ENCODE measurements around the gene NCAPD3. TPM values are rescaled to one million over a fixed set of nuclear protein-coding genes. Genes with fewer than 3 reads are reported as not detected.

The NCAPD3 gene
- total and polyA plus RNA-seq, 2 donors from 2014 or later, result 3.7 to 21.3 TPM

GRCh38 chr11:134125507-134125906 is 98.3 kb downstream of the NCAPD3 start:
- Histone ChIP-seq H3K27me3 (ENCODE audit: control insufficient read depth, insufficient read depth, low read length) (no peaks in the 10 kb centered on the region), H3K27ac (ENCODE audit: low read depth in 2 of 2, low read length in 2 of 2) (peak overlapping the region in 1 of 2 donors; percentile 16), H3K4me3 (ENCODE audit: low read length in 3 of 3) (peak overlapping the region in 1 of 3 donors; percentile 50), H3K9ac (ENCODE audit: low read length in 3 of 3) (no peak overlapping the region), H3K36me3 (ENCODE audit: control insufficient read depth in 2 of 3, insufficient read depth in 3 of 3, low read length in 3 of 3) (no peaks in the 10 kb centered on the region), H3K9me3 (ENCODE audit: control insufficient read depth in 2 of 3, insufficient read depth in 1 of 3, low read length in 3 of 3) (no peaks in the 10 kb centered on the region), H3K4me1 (ENCODE audit: control insufficient read depth in 2 of 3, insufficient read depth in 2 of 3, low read depth in 1 of 3, low read length in 3 of 3) (peaks cover 0 to 5% (median 0%) of the 10 kb centered on the region in 3 donors)
- DNase-seq (no peak), FAIRE-seq (no peak)
- TF ChIP-seq CTCF (IDR thresholded peaks at IDR 0.05; ENCODE audit: borderline replicate concordance, extremely low read depth, insufficient read depth), result no peak
- intact Hi-C loops (cut with DNase I), result no loop called here

- no peaks in the 10 kb centered on the region for H3K36me3 ChIP-seq (ENCODE audit: control insufficient read depth in 2 of 3, insufficient read depth in 3 of 3, low read length in 3 of 3)
- no peaks in the 10 kb centered on the region for H3K27me3 ChIP-seq (ENCODE audit: control insufficient read depth, insufficient read depth, low read length)
- FAIRE-seq (no peak), DNase-seq (peak; percentile 59 to 83 (median 76))
- peaks cover 0 to 5% (median 0%) of the 10 kb centered on the region in 3 donors for H3K4me1 ChIP-seq (ENCODE audit: control insufficient read depth in 2 of 3, insufficient read depth in 2 of 3, low read depth in 1 of 3, low read length in 3 of 3)
- peak overlapping the region; percentile 37 to 41 for H3K27ac ChIP-seq (ENCODE audit: low read depth in 2 of 2, low read length in 2 of 2)
- no peak for TF ChIP-seq CTCF (IDR thresholded peaks at IDR 0.05; ENCODE audit: borderline replicate concordance, extremely low read depth, insufficient read depth)
- peak overlapping the region in 2 of 3 donors; percentile 44 to 50 for H3K4me3 ChIP-seq (ENCODE audit: low read length in 3 of 3)
- H3K9ac ChIP-seq (ENCODE audit: low read length in 3 of 3), result no peak overlapping the region
- H3K9me3 ChIP-seq (ENCODE audit: control insufficient read depth in 2 of 3, insufficient read depth in 1 of 3, low read length in 3 of 3), result no peaks in the 10 kb centered on the region
- intact Hi-C loops (cut with DNase I), result no loop called here
Measured at GRCh38 chr11:134124660-134125451, 98.9 kb downstream of the NCAPD3 start.

GRCh38 chr11:134120921-134121526 is 102.7 kb downstream of the NCAPD3 start:
- Histone ChIP-seq H3K4me1 (ENCODE audit: control insufficient read depth in 2 of 3, insufficient read depth in 2 of 3, low read depth in 1 of 3, low read length in 3 of 3) (peaks cover 0 to 9% (median 0%) of the 10 kb centered on the region in 3 donors), H3K27ac (ENCODE audit: low read depth in 2 of 2, low read length in 2 of 2) (peak overlapping the region; percentile 51 to 89), H3K4me3 (ENCODE audit: low read length in 3 of 3) (peak overlapping the region in 1 of 3 donors; percentile 19), H3K9me3 (ENCODE audit: control insufficient read depth in 2 of 3, insufficient read depth in 1 of 3, low read length in 3 of 3) (no peaks in the 10 kb centered on the region), H3K36me3 (ENCODE audit: control insufficient read depth in 2 of 3, insufficient read depth in 3 of 3, low read length in 3 of 3) (no peaks in the 10 kb centered on the region), H3K27me3 (ENCODE audit: control insufficient read depth, insufficient read depth, low read length) (no peaks in the 10 kb centered on the region), H3K9ac (ENCODE audit: low read length in 3 of 3) (peak overlapping the region in 1 of 3 donors; percentile 56)
- TF ChIP-seq CTCF (IDR thresholded peaks at IDR 0.05; ENCODE audit: borderline replicate concordance, extremely low read depth, insufficient read depth), result no peak
- intact Hi-C loops (cut with DNase I), result no loop called here
- peak in 4 of 5 donors; percentile 18 to 69 (median 44) for DNase-seq
- no peak for FAIRE-seq
